Measurements from ENCODE around the gene LDB1.

DNA sequence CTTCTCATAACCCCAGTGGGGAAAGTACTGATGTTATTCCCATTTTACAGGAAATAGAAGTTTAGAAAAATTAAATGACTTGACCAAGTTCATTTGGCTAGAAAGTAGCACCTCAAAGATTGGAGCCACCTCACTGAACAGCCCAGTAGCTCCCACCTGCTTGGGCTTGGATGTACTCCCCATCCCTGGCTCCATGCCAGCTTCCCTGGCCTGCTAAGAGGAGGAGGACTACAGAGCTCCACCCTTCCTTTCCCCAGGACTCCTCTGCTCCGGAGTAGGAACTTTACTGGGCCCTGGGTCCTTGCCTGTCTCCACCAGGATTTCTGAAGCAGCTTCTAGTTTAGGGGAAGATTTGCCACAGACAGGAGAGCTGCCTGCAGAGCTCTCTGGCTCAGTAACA, 52.0 kb downstream of the LDB1 start:
- TF ChIP-seq GATA2 (IDR thresholded peaks at IDR 0.05; ENCODE audit: low read depth, low read length) = no peak
- TF ChIP-seq GATA3 (IDR thresholded peaks at IDR 0.05; ENCODE audit: low read depth, low read length) = no peak
